PC-3 (cell line): ENCODE measurements around the gene TNFRSF25. TPM values are rescaled to one million over a fixed set of nuclear protein-coding genes. Genes with fewer than 3 reads are reported as not detected.
A peak's percentile ranks its signal among the peaks of the same experiment; 100 is the strongest.

Experiments
- ATAC-seq: fragments of 200-7000 bp; cut with Tn5 transposase; 2 replicates; pipeline ENCODE4 v1.9.1; 2020; ENCODE audit warnings: mild to moderate bottlenecking, moderate library complexity
- BruUV-seq: library from RNA; stranded (reverse); fragments of 400-500 nt; replicated peaks from 2 replicates; lab custom pipeline; 2021; lab: Mats Ljungman, UMichigan
- CTCF ChIA-PET: fragments of 300-600 bp; sonication (Branson Sonifier 250); formaldehyde crosslinking; loops from one replicate; lab custom pipeline; 2022; ENCODE audit warnings: antibody characterized with exemption; lab: Charles Lee
- POLR2A ChIA-PET: fragments of 300-600 bp; sonication (Branson Sonifier 250); formaldehyde crosslinking; loops from one replicate; lab custom pipeline; 2022; ENCODE audit warnings: antibody characterized with exemption; ENCODE audit not compliant: unreplicated experiment; lab: Charles Lee
- DNase-seq: peaks from one replicate; pipeline ENCODE4 v3.0.0-alpha.2; 2015
- H2AFZ ChIP-seq: fragments of 300-600 bp; sonication (generic); 2 replicates; pipeline ENCODE4 v1.6.0; 2016; ENCODE audit warnings: antibody characterized with exemption, low read length
- H3F3A ChIP-seq: fragments of 300-600 bp; sonication (generic); one replicate; pipeline ENCODE4 v1.6.0; 2017; ENCODE audit warnings: antibody characterized with exemption, low read length, control low read depth, mild to moderate bottlenecking; ENCODE audit not compliant: unreplicated experiment
- H3K27ac ChIP-seq: fragments of 300-600 bp; sonication (generic); 2 replicates; pipeline ENCODE4 v1.5.1; 2016; ENCODE audit warnings: mild to moderate bottlenecking, low read length
- H3K27me3 ChIP-seq: fragments of 300-600 bp; sonication (generic); 2 replicates; pipeline ENCODE4 v1.6.1; 2016; ENCODE audit warnings: low read length, mixed read lengths
- H3K36me3 ChIP-seq: fragments of 300-600 bp; sonication (generic); 2 replicates; pipeline ENCODE4 v1.6.1; 2016; ENCODE audit warnings: low read depth, mixed run types, low read length, mixed read lengths
- H3K4me1 ChIP-seq: fragments of 300-600 bp; sonication (generic); 2 replicates; pipeline ENCODE4 v1.5.1; 2016; ENCODE audit warnings: low read length; ENCODE audit not compliant: insufficient read depth
- H3K4me2 ChIP-seq: fragments of 300-600 bp; sonication (generic); 2 replicates; pipeline ENCODE4 v1.6.0; 2016; ENCODE audit warnings: low read length
- H3K4me3 ChIP-seq: fragments of 300-600 bp; sonication (generic); 2 replicates; pipeline ENCODE4 v1.5.1; 2016; ENCODE audit warnings: mild to moderate bottlenecking, low read length, mixed read lengths
- H3K79me2 ChIP-seq: fragments of 300-600 bp; sonication (generic); 2 replicates; pipeline ENCODE4 v1.6.1; 2017; ENCODE audit warnings: low read length, mixed read lengths
- H3K9ac ChIP-seq: fragments of 300-600 bp; sonication (generic); 2 replicates; pipeline ENCODE4 v1.6.0; 2016; ENCODE audit warnings: mild to moderate bottlenecking, low read length
- H3K9me2 ChIP-seq: fragments of 300-600 bp; sonication (generic); replicated peaks from 2 replicates; pipeline ENCODE4 v1.6.1; 2016; ENCODE audit warnings: mixed run types, low read length, mixed read lengths
- H3K9me3 ChIP-seq: fragments of 300-600 bp; sonication (generic); 2 replicates; pipeline ENCODE4 v1.6.1; 2016; ENCODE audit warnings: low read length, mixed read lengths
- H4K20me1 ChIP-seq: fragments of 300-600 bp; sonication (generic); 2 replicates; pipeline ENCODE4 v1.6.1; 2016; ENCODE audit warnings: low read length, mixed read lengths
- CTCF ChIP-seq: fragments of 300-600 bp; sonication (generic); conservative IDR thresholded peaks from 2 replicates; pipeline ENCODE4 v1.5.1; 2017; ENCODE audit warnings: antibody characterized with exemption, low read depth, mild to moderate bottlenecking, low read length
- EZH2 ChIP-seq: fragments of 300-600 bp; sonication (generic); IDR thresholded peaks from one replicate; pipeline ENCODE4 v1.6.1; 2017; ENCODE audit warnings: antibody characterized with exemption, mild to moderate bottlenecking, low read length; ENCODE audit not compliant: unreplicated experiment
- EZH2phosphoT487 ChIP-seq: fragments of 300-600 bp; sonication (generic); IDR thresholded peaks from 2 replicates; pipeline ENCODE4 v1.6.1; 2018; ENCODE audit warnings: mild to moderate bottlenecking, antibody characterized with exemption, low read length, borderline replicate concordance
- intact Hi-C: fragments of 100-400 bp; cut with micrococcal nuclease; formaldehyde crosslinking; loops from 2 replicates; pipeline ENCODE4 v1.9.0; 2023
- total RNA-seq: library from RNA; depleted of rRNA; stranded (reverse); fragments of >200 nt; gene quantifications from 2 replicates; pipeline ENCODE4 v1.2.3, GENCODE V29; 2014

TNFRSF25 gene
- total RNA-seq, 1 experiment from 2014 or later = 42.5 TPM

GRCh38 chr1:6508154-6508815, 42.3 kb upstream of the TNFRSF25 start:
- Histone ChIP-seq H3K4me3 (no peak overlapping the region), H3K9me3 (no peaks in the 10 kb centered on the region), H4K20me1 (no peaks in the 10 kb centered on the region), H3K9me2 (no peaks in the 10 kb centered on the region), H3K9ac (no peak overlapping the region), H3K79me2 (no peaks in the 10 kb centered on the region), H3K27ac (no peak overlapping the region), H3F3A (no peaks in the 10 kb centered on the region), H2AFZ (no peak overlapping the region), H3K4me1 (no peaks in the 10 kb centered on the region), H3K36me3 (no peaks in the 10 kb centered on the region), H3K4me2 (no peak overlapping the region), H3K27me3 (no peaks in the 10 kb centered on the region)
- POLR2A ChIA-PET = no interaction called here
- DNase-seq = no peak
- no TSS peak for BruUV-seq
- intact Hi-C loops = no loop called here
- CTCF ChIA-PET = no interaction called here
- TF ChIP-seq EZH2phosphoT487 (no peak), EZH2 (no peak), CTCF (no peak)
- ATAC-seq = peak; percentile 27

GRCh38 chr1:6507461-6507911, 41.5 kb upstream of the TNFRSF25 start:
- no peak overlapping the region for H3K27ac ChIP-seq
- no peak overlapping the region for H3K4me3 ChIP-seq
- no peak overlapping the region for H3K9ac ChIP-seq
- H2AFZ ChIP-seq = no peak overlapping the region
- H3K9me2 ChIP-seq = no peaks in the 10 kb centered on the region
- ChIA-PET CTCF (interaction anchor here (0.9 kb wide), 1 partner anchor 16 kb away, joined by 3 read pairs; no protein-coding TSS in a partner anchor), POLR2A (interaction anchor here (0.6 kb wide), 1 partner anchor 72 kb away, joined by 4 read pairs; the partner anchor contains the start of gene ZBTB48)
- H3F3A ChIP-seq = no peaks in the 10 kb centered on the region
- no peaks in the 10 kb centered on the region for H4K20me1 ChIP-seq
- DNase-seq = no peak
- no peaks in the 10 kb centered on the region for H3K27me3 ChIP-seq
- no peaks in the 10 kb centered on the region for H3K79me2 ChIP-seq
- no peak for ATAC-seq
- BruUV-seq = no TSS peak
- intact Hi-C loops = no loop called here
- H3K36me3 ChIP-seq = no peaks in the 10 kb centered on the region
- no peak for TF ChIP-seq EZH2phosphoT487
- TF ChIP-seq EZH2 = no peak
- TF ChIP-seq CTCF = no peak
- H3K4me2 ChIP-seq = no peak overlapping the region
- no peaks in the 10 kb centered on the region for H3K9me3 ChIP-seq
- H3K4me1 ChIP-seq = no peaks in the 10 kb centered on the region

- ChIA-PET CTCF (interaction anchor here (0.6 to 0.9 kb wide), 2 partner anchors 16 to 60 kb away, joined by 3 read pairs; no protein-coding TSS in a partner anchor), POLR2A (interaction anchor here (0.6 kb wide), 1 partner anchor 73 kb away, joined by 4 read pairs; the partner anchor contains the start of gene ZBTB48)
- Histone ChIP-seq H3K9me2 (no peaks in the 10 kb centered on the region), H2AFZ (no peak overlapping the region), H3K4me1 (no peaks in the 10 kb centered on the region), H3K9me3 (no peaks in the 10 kb centered on the region), H3K4me3 (no peak overlapping the region), H3K9ac (no peak overlapping the region), H3K79me2 (no peaks in the 10 kb centered on the region), H3K27ac (no peak overlapping the region), H3K4me2 (no peak overlapping the region), H3F3A (no peaks in the 10 kb centered on the region), H4K20me1 (no peaks in the 10 kb centered on the region), H3K36me3 (no peaks in the 10 kb centered on the region), H3K27me3 (no peaks in the 10 kb centered on the region)
- TF ChIP-seq EZH2phosphoT487 = no peak
- no peak for TF ChIP-seq EZH2
- DNase-seq (no peak), ATAC-seq (no peak)
- intact Hi-C loops = no loop called here
- no TSS peak for BruUV-seq
Observed at GRCh38 chr1:6507037-6507428, 41.1 kb upstream of the TNFRSF25 start.
